Vagina (tissue), 2 donors: Measurements from ENCODE around the gene MYLK4. TPM values are rescaled to one million over a fixed set of nuclear protein-coding genes. Genes with fewer than 3 reads are reported as not detected.

Experiments used
- DNase-seq, 2 donors: peaks; one replicate each; pipeline ENCODE4 v3.0.0-alpha.2; 2017; ENCODE audit errors: extremely low spot score in 2 of 2
- H3K27ac ChIP-seq: fragments of 200-600 bp; sonication (generic); one replicate; pipeline ENCODE4 v1.5.1; 2019
- H3K27me3 ChIP-seq: fragments of 200-600 bp; sonication (generic); one replicate; pipeline ENCODE4 v1.5.1; 2019
- H3K36me3 ChIP-seq, 2 donors: fragments of 200-600 bp; sonication (generic); one replicate each; pipeline ENCODE4 v1.5.1; 2017 to 2019
- H3K4me1 ChIP-seq: fragments of 200-600 bp; sonication (generic); one replicate; pipeline ENCODE4 v1.5.1; 2019
- H3K4me3 ChIP-seq, 2 donors: fragments of 200-600 bp; sonication (generic); 1 replicate in 1 of 2; 2 replicates in 1 of 2; pipeline ENCODE4 v1.5.1; 2016 to 2019
- H3K9me3 ChIP-seq: fragments of 200-600 bp; sonication (generic); one replicate; pipeline ENCODE4 v1.5.1; 2019
- CTCF ChIP-seq, 3 experiments: fragments of 450-650 bp in 2 of 3; fragments of 200-600 bp in 1 of 3; sonication (generic) in 1 of 3; IDR thresholded peaks; one replicate each; pipeline ENCODE4 v1.5.1; 2017 to 2019; ENCODE audit warnings: antibody characterized with exemption in 3 of 3, mild to moderate bottlenecking in 2 of 3, moderate library complexity in 2 of 3
- POLR2A ChIP-seq, 2 donors: fragments of 450-650 bp; IDR thresholded peaks; one replicate each; pipeline ENCODE4 v1.6.1; 2017; ENCODE audit warnings: antibody characterized with exemption in 2 of 2, mild to moderate bottlenecking in 2 of 2, moderate library complexity in 2 of 2
- POLR2AphosphoS5 ChIP-seq, 2 donors: sonication (generic); formaldehyde crosslinking; IDR thresholded peaks; one replicate each; pipeline ENCODE4 v1.9.0; 2017; ENCODE audit warnings: antibody characterized with exemption in 2 of 2, mild to moderate bottlenecking in 2 of 2, low read depth in 1 of 2; ENCODE audit not compliant: insufficient read depth in 1 of 2
- intact Hi-C: fragments of 100-400 bp; cut with DNase I; formaldehyde crosslinking; loops from one replicate; pipeline ENCODE4 v1.15.1; 2023
- total RNA-seq: library from RNA; depleted of rRNA; stranded (reverse); fragments of >200 nt; gene quantifications from one replicate; pipeline ENCODE4 v1.2.3, GENCODE V29; 2016

The MYLK4 gene
- total RNA-seq, 1 donor from 2014 or later = 0.74 TPM

DNA sequence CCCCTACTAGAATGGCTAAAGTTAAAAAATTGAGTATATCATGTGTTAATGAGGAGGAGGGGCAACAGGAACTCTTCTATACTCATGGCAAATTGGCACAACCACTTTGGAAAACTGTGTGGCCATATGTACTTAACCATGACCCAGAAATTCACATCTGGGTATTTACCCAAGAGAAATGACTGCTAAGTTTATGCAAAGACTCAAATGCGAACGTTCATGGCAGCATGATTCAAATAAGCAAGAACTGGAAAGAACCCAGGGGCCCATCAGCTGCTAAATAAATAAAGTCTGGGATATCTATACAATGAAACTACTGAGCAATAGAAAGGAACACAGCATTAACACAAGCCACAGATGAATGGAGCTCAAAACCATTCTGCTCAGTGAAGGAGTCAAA lies 107.6 kb downstream of the MYLK4 start:
- H3K9me3 ChIP-seq = no peaks in the 10 kb centered on the region
- no peaks in the 10 kb centered on the region for H3K36me3 ChIP-seq
- H3K4me1 ChIP-seq = no peaks in the 10 kb centered on the region
- intact Hi-C loops = no loop called here
- DNase-seq = no peak
- no peak overlapping the region for H3K4me3 ChIP-seq
- no peaks in the 10 kb centered on the region for H3K27me3 ChIP-seq
- no peak overlapping the region for H3K27ac ChIP-seq
- TF ChIP-seq CTCF (IDR thresholded peaks at IDR 0.05) (no peak), POLR2AphosphoS5 (IDR thresholded peaks at IDR 0.05; ENCODE audit: insufficient read depth in 1 of 2, low read depth in 1 of 2) (no peak), POLR2A (IDR thresholded peaks at IDR 0.05) (no peak)

DNA sequence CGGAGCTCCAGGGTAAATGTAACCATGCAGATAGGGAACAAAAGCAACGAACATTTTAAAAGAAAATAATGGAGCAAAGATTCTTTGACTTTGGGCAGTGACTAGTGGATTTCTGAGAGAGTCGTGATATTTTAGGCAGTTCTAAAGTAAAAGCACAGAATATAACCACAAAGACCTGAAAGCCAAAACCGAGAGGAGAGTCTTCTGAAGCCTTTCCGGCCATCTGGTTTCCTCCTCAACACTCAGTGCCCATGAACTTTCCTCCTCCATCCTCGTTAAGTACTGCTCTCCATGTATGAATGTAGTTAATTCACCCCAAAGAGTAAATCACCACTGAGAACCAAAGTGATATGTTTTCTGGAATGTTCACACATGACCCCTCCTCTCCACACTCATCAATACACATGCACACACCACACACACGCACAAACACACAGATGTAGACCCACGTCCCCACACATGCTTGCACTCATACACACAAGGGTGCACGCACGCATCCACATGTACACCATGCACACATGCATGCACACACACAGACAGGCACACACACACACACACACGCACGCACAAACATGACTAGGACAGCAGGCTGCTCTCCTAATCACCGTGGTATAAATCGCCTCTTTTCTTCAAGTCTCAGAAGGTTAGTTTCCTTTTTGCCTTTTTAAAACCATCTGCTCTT lies 109.5 kb downstream of the MYLK4 start:
- no peak for DNase-seq
- Histone ChIP-seq H3K9me3 (no peaks in the 10 kb centered on the region), H3K27ac (no peak overlapping the region), H3K27me3 (no peaks in the 10 kb centered on the region), H3K36me3 (no peaks in the 10 kb centered on the region), H3K4me3 (no peak overlapping the region), H3K4me1 (no peaks in the 10 kb centered on the region)
- TF ChIP-seq CTCF (IDR thresholded peaks at IDR 0.05) (no peak), POLR2AphosphoS5 (IDR thresholded peaks at IDR 0.05; ENCODE audit: insufficient read depth in 1 of 2, low read depth in 1 of 2) (no peak), POLR2A (IDR thresholded peaks at IDR 0.05) (no peak)
- intact Hi-C loops = no loop called here

DNA sequence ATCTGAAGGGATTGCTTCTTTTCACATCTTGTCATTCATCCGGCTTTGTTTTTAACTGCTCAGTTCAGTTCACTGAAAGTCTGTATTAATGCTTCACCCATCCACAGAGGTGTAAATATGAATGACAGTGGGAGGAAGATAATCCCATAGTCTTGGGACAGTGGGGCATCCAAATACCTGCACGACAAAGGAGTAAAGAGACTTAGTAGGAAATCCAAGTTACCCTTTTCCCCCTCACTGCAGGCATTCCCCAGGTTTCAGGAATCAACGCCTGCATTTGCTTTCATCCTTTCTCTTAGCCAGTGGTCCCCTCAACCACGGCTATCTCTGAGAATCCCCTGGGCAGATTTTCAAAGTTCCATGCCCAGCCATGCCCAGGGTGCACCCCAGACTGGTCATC lies 110.2 kb downstream of the MYLK4 start:
- no peaks in the 10 kb centered on the region for H3K27me3 ChIP-seq
- no peaks in the 10 kb centered on the region for H3K9me3 ChIP-seq
- intact Hi-C loops = no loop called here
- no peaks in the 10 kb centered on the region for H3K4me1 ChIP-seq
- no peak for TF ChIP-seq POLR2AphosphoS5 (IDR thresholded peaks at IDR 0.05; ENCODE audit: insufficient read depth in 1 of 2, low read depth in 1 of 2)
- TF ChIP-seq CTCF (IDR thresholded peaks at IDR 0.05) = no peak
- TF ChIP-seq POLR2A (IDR thresholded peaks at IDR 0.05) = no peak
- H3K27ac ChIP-seq = no peak overlapping the region
- H3K4me3 ChIP-seq = no peak overlapping the region
- H3K36me3 ChIP-seq = no peaks in the 10 kb centered on the region
- DNase-seq = no peak

DNA sequence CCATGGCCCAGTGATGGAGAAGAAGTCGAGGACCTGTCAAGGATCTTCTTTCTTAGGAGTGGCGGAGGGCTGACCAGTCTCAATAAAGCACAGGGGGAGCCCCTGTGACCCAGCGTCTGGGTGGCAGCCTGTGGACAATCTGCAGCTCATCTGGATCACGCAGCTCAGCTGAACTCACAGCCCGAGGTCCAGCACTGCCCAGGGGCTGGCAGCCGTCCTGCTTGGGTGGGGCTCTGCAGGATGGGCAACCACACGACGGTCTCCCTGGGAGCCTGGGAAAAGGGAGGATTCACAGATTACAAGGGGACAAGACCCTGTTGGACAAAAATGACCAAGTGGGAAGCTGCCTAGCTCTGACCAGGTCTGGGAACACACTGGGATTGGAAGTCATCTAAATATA lies 110.8 kb downstream of the MYLK4 start:
- Histone ChIP-seq H3K27ac (no peak overlapping the region), H3K4me1 (peaks cover 2% of the 10 kb centered on the region), H3K9me3 (no peaks in the 10 kb centered on the region), H3K27me3 (no peaks in the 10 kb centered on the region), H3K36me3 (no peaks in the 10 kb centered on the region), H3K4me3 (no peak overlapping the region)
- DNase-seq = peak in 1 of 2 donors; percentile 72
- no peak for TF ChIP-seq POLR2AphosphoS5 (IDR thresholded peaks at IDR 0.05; ENCODE audit: insufficient read depth in 1 of 2, low read depth in 1 of 2)
- no peak for TF ChIP-seq CTCF (IDR thresholded peaks at IDR 0.05)
- no peak for TF ChIP-seq POLR2A (IDR thresholded peaks at IDR 0.05)
- intact Hi-C loops = loop anchor here (5.0 kb wide), 1 partner anchor 1043 kb away; no protein-coding TSS in a partner anchor

DNA sequence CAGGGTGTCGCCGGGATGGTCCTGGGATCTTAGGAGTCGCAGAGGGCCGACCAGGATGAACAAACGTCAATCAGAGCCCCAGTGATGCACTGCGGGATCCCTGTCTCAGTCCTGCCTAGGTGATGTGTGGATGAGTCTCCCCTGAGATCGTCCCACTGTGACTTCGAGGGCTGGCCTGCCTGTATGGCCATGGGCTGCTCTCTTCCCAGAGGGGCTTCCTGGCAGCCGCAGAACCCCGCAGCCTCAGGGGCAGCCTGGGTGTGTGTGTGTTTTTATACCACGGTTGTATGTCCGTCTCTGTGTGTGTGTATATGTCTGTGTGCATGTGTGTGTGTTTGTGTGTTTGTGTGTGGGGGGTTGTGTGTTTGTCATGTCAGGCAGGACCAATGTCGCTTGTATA lies 111.6 kb downstream of the MYLK4 start:
- Histone ChIP-seq H3K36me3 (no peaks in the 10 kb centered on the region), H3K4me3 (no peak overlapping the region), H3K27me3 (no peaks in the 10 kb centered on the region), H3K4me1 (peaks cover 5% of the 10 kb centered on the region), H3K9me3 (no peaks in the 10 kb centered on the region), H3K27ac (no peak overlapping the region)
- DNase-seq = no peak
- intact Hi-C loops = loop anchor here (5.0 kb wide), 1 partner anchor 1042 kb away; no protein-coding TSS in a partner anchor
- no peak for TF ChIP-seq POLR2AphosphoS5 (IDR thresholded peaks at IDR 0.05; ENCODE audit: insufficient read depth in 1 of 2, low read depth in 1 of 2)
- TF ChIP-seq POLR2A (IDR thresholded peaks at IDR 0.05) = no peak
- no peak for TF ChIP-seq CTCF (IDR thresholded peaks at IDR 0.05)
